ENCODE data around the gene XPR1. TPM values are rescaled to one million over a fixed set of nuclear protein-coding genes. Genes with fewer than 3 reads are reported as not detected.

Gene XPR1
- total RNA-seq, 1 experiment from 2014 or later: 39.7 TPM

DNA sequence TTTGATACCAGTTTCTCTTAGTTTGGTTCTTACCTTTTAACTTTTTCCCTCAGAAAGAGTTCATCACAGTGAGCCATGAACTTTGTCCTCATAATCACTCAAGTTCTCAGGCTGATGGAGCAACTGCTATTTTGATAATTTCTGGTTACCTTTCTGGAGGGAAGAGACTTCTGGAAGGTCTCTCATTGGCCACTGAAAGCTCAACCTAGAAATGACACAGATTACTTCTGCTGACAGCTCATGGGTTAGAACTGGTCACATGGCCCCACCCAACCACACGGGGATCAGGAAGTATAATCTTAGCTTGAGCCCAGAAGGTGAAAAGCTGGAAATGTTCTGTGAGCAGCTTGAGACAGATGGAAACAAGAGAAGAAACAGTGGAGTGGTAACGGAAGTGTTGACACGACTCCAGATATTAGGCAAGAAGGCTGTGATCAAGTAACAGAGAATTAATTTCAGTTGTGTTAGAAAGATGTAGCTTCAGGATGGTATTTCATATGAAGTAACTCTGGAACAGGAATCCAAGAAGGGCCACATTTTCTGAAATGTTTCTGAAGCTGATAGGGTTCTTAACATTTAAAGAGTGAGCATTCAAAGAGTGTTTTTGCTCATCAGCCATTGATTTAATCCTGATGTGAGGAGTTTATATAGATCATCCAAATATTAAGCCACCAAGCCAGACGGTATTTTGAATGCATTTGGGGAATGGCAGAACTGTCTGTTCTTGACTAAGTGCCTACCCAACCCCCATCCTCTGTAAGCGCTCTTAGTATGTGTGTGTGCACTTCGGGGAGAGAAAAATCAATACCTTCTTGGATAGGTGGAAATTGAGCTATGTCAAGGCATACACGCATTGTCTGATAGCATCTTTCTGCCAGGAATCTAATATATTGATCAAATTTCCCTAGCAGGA is 21.9 kb upstream of the XPR1 start:
- ChIA-PET CTCF (interaction anchor here (0.6 to 3.3 kb wide), 9 partner anchors 8 to 252 kb away, joined by 3 to 12 read pairs (median 5); partner anchors contain the start of gene XPR1), POLR2A (interaction anchor here (0.6 to 2.2 kb wide), 5 partner anchors 12 to 85 kb away, joined by 3 to 9 read pairs (median 3); partner anchors contain the start of gene XPR1)
- H3K9me3 Mint-ChIP-seq (ENCODE audit: unreplicated experiment): no peaks in the 10 kb centered on the region
- no peak overlapping the region for H3K27ac Mint-ChIP-seq (ENCODE audit: low read depth, unreplicated experiment)
- TF ChIP-seq, protein P1, sequence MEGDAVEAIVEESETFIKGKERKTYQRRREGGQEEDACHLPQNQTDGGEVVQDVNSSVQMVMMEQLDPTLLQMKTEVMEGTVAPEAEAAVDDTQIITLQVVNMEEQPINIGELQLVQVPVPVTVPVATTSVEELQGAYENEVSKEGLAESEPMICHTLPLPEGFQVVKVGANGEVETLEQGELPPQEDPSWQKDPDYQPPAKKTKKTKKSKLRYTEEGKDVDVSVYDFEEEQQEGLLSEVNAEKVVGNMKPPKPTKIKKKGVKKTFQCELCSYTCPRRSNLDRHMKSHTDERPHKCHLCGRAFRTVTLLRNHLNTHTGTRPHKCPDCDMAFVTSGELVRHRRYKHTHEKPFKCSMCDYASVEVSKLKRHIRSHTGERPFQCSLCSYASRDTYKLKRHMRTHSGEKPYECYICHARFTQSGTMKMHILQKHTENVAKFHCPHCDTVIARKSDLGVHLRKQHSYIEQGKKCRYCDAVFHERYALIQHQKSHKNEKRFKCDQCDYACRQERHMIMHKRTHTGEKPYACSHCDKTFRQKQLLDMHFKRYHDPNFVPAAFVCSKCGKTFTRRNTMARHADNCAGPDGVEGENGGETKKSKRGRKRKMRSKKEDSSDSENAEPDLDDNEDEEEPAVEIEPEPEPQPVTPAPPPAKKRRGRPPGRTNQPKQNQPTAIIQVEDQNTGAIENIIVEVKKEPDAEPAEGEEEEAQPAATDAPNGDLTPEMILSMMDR (IDR thresholded peaks at IDR 0.05; ENCODE audit: unreplicated experiment): no peak
- no peak for DNase-seq (ENCODE audit: unreplicated experiment)
- no peak overlapping the region for H3K4me3 Mint-ChIP-seq (ENCODE audit: unreplicated experiment)
- H3K36me3 Mint-ChIP-seq (ENCODE audit: insufficient read depth, unreplicated experiment): no peaks in the 10 kb centered on the region
- no TSS peak for BruUV-seq (replicated peaks)
- H3K4me1 Mint-ChIP-seq (ENCODE audit: insufficient read depth, unreplicated experiment): no peaks in the 10 kb centered on the region
- intact Hi-C loops (cut with micrococcal nuclease): no loop called here
- no peaks in the 10 kb centered on the region for H3K27me3 Mint-ChIP-seq (ENCODE audit: insufficient read depth, unreplicated experiment)

DNA sequence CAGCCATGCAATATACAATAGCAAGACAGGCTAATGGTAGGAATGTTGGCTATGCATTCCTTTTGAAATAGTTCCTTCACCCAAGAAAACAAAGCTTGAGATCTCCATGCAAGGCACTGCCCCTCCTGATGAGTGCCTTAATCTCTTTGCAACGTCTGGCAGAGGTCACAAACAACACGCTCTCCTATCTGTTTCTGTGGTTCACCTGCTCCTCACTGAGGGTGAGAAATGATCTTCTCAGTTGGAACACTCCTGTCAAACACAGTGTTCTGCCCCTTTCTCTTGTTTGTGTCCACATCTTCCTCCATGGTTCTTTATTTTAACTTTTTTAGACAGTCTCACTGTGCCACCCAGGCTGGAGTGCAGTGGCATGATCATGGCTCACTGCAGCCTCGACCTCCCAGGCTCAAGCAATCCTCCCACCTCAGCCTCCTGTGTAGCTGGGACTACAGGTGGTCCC is 21.2 kb upstream of the XPR1 start:
- ChIA-PET POLR2A (interaction anchor here (0.6 to 2.2 kb wide), 6 partner anchors 21 to 426 kb away, joined by 3 to 9 read pairs (median 3); partner anchors contain the start of gene XPR1), CTCF (interaction anchor here (0.6 to 3.3 kb wide), 5 partner anchors 9 to 566 kb away, joined by 3 to 12 read pairs (median 6); partner anchors contain the start of gene XPR1)
- Mint-ChIP-seq H3K36me3 (ENCODE audit: insufficient read depth, unreplicated experiment) (no peaks in the 10 kb centered on the region), H3K4me3 (ENCODE audit: unreplicated experiment) (no peak overlapping the region), H3K9me3 (ENCODE audit: unreplicated experiment) (no peaks in the 10 kb centered on the region), H3K27me3 (ENCODE audit: insufficient read depth, unreplicated experiment) (no peaks in the 10 kb centered on the region), H3K4me1 (ENCODE audit: insufficient read depth, unreplicated experiment) (no peaks in the 10 kb centered on the region), H3K27ac (ENCODE audit: low read depth, unreplicated experiment) (no peak overlapping the region)
- TF ChIP-seq, protein P1 (IDR thresholded peaks at IDR 0.05; ENCODE audit: unreplicated experiment): no peak
- intact Hi-C loops (cut with micrococcal nuclease): no loop called here
- no TSS peak for BruUV-seq (replicated peaks)
- DNase-seq (ENCODE audit: unreplicated experiment): no peak

DNA sequence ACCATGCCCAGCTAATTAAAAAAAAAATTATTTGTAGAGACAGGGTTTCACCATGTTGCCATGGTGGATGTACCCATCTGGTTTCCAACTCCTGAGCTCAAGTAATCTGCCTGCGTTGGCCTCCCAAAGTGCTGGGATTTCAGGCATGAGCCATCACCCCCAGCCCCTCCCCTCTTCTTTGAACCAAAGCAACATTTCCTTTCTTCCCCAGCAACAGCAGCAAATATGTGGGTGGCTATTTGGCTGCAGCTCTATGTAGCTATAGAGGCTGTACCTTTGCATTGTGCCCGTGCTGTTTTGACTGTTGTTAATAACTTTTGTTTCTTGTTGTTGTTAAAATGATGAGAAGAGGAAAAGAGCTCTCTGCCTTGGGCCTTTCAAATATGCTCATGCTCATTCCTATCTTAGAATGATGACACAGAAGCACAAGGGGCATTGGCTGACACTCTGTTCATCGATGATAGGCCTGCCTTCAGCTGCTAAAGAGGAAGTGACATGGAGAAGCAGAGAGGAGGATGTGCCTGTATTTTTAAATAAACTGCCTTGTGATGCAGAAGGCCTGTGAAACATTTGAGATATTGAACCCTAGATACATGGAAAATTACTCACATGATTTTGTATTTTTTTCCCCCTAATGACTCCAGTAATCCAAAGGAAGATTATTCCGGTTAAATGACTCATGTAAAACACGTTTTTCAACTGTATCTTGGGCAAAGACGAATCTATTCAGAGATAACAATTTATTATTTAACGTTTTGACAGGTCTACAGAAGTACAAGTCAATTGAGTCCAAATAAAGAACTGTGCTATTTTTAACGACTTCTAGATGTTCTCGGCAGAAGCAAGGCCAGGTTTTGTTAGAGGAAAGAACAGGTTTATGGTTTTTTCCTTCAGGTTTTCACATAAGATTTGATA is 20.5 kb upstream of the XPR1 start:
- H3K36me3 Mint-ChIP-seq (ENCODE audit: insufficient read depth, unreplicated experiment): no peaks in the 10 kb centered on the region
- POLR2A ChIA-PET: interaction anchor here (0.6 to 2.2 kb wide), 5 partner anchors 20 to 426 kb away, joined by 3 to 9 read pairs (median 3); partner anchors contain the start of gene XPR1
- BruUV-seq (replicated peaks): no TSS peak
- no peak for DNase-seq (ENCODE audit: unreplicated experiment)
- TF ChIP-seq, protein P1 (IDR thresholded peaks at IDR 0.05; ENCODE audit: unreplicated experiment): no peak
- CTCF ChIA-PET: interaction anchor here (0.6 to 3.3 kb wide), 5 partner anchors 20 to 566 kb away, joined by 3 to 12 read pairs (median 5); partner anchors contain the start of gene XPR1
- H3K27me3 Mint-ChIP-seq (ENCODE audit: insufficient read depth, unreplicated experiment): no peaks in the 10 kb centered on the region
- intact Hi-C loops (cut with micrococcal nuclease): no loop called here
- H3K27ac Mint-ChIP-seq (ENCODE audit: low read depth, unreplicated experiment): no peak overlapping the region
- no peaks in the 10 kb centered on the region for H3K9me3 Mint-ChIP-seq (ENCODE audit: unreplicated experiment)
- H3K4me3 Mint-ChIP-seq (ENCODE audit: unreplicated experiment): no peak overlapping the region
- H3K4me1 Mint-ChIP-seq (ENCODE audit: insufficient read depth, unreplicated experiment): no peaks in the 10 kb centered on the region
